ENCODE measurements around the gene POFUT2.

GRCh38 chr21:45320261-45321025 lies 32.7 kb upstream of the POFUT2 start:
- no peak for TF ChIP-seq ZFP30 (CRISPR knock-in tag; IDR thresholded peaks at IDR 0.05)
- TF ChIP-seq POU6F1 (CRISPR knock-in tag; IDR thresholded peaks at IDR 0.05; ENCODE audit: borderline replicate concordance, low read depth) = no peak
- no peak for TF ChIP-seq CSDC2 (CRISPR knock-in tag; IDR thresholded peaks at IDR 0.05)
- no peak for TF ChIP-seq GLIS3 (CRISPR knock-in tag; IDR thresholded peaks at IDR 0.05)
- no peak for TF ChIP-seq ESRRG (CRISPR knock-in tag; IDR thresholded peaks at IDR 0.05)
- TF ChIP-seq PATZ1 (CRISPR knock-in tag; IDR thresholded peaks at IDR 0.05; ENCODE audit: borderline replicate concordance) = no peak
- no peak for TF ChIP-seq RARB (CRISPR knock-in tag; IDR thresholded peaks at IDR 0.05)
- TF ChIP-seq CREB5 (CRISPR knock-in tag; IDR thresholded peaks at IDR 0.05; ENCODE audit: low read depth) = no peak
- no peak for TF ChIP-seq ZNF565 (CRISPR knock-in tag; conservative IDR thresholded peaks at IDR 0.05; ENCODE audit: low read depth)
- no peak for TF ChIP-seq CSRNP3 (CRISPR knock-in tag; IDR thresholded peaks at IDR 0.05)
- no peak for TF ChIP-seq BACH2 (CRISPR knock-in tag; IDR thresholded peaks at IDR 0.05; ENCODE audit: borderline replicate concordance)
- no peak for TF ChIP-seq PPARA (CRISPR knock-in tag; IDR thresholded peaks at IDR 0.05; ENCODE audit: borderline replicate concordance)
- TF ChIP-seq ZNF70 (CRISPR knock-in tag; IDR thresholded peaks at IDR 0.05) = no peak
